Upper lobe of left lung (tissue), 6 donors: ENCODE data around the gene HES2. TPM values are rescaled to one million over a fixed set of nuclear protein-coding genes. Genes with fewer than 3 reads are reported as not detected.
A peak's percentile ranks its signal among the peaks of the same experiment; 100 is the strongest.
"Not testable (repeated sequence)": the region's sequence is repeated elsewhere in the genome, so short reads cannot be mapped to it uniquely, and the experiment has no call there.

Source experiments
- ATAC-seq, 2 donors: fragments of 200-7000 bp; cut with Tn5 transposase; one replicate each; pipeline ENCODE4 v1.9.1; 2022; ENCODE audit warnings: mild to moderate bottlenecking in 2 of 2, moderate library complexity in 2 of 2; ENCODE audit not compliant: low FRiP score in 2 of 2
- DNase-seq, 2 donors: peaks; one replicate each; pipeline ENCODE4 v3.0.0-alpha.2; 2019 to 2020
- H3K27ac ChIP-seq, 4 donors: fragments of 200-600 bp; sonication (generic); one replicate each; pipeline ENCODE4 v1.5.1; 2016 to 2019
- H3K27me3 ChIP-seq, 4 donors: fragments of 200-600 bp; sonication (generic); one replicate each; pipeline ENCODE4 v1.5.1; 2017 to 2019
- H3K36me3 ChIP-seq, 4 donors: fragments of 200-600 bp; sonication (generic); one replicate each; pipeline ENCODE4 v1.5.1; 2016 to 2019
- H3K4me1 ChIP-seq, 4 donors: fragments of 200-600 bp; sonication (generic); one replicate each; pipeline ENCODE4 v1.5.1; 2018 to 2019
- H3K4me3 ChIP-seq, 4 donors: fragments of 200-600 bp; sonication (generic); one replicate each; pipeline ENCODE4 v1.5.1; 2017 to 2019; ENCODE audit warnings: mild to moderate bottlenecking in 2 of 4, moderate library complexity in 1 of 4
- H3K9me3 ChIP-seq, 4 donors: fragments of 200-600 bp; sonication (generic); one replicate each; pipeline ENCODE4 v1.5.1; 2018 to 2019
- CTCF ChIP-seq, 6 experiments: fragments of 450-650 bp in 4 of 6; fragments of 200-600 bp in 2 of 6; sonication (generic) in 2 of 6; IDR thresholded peaks; one replicate each; pipeline ENCODE4 v1.5.1; 2016 to 2019; ENCODE audit warnings: antibody characterized with exemption in 6 of 6
- EP300 ChIP-seq, 4 donors: sonication (generic); formaldehyde crosslinking; IDR thresholded peaks; one replicate each; pipeline ENCODE4 v1.5.1; 2017; ENCODE audit warnings: antibody characterized with exemption in 4 of 4, control low read depth in 2 of 4
- POLR2A ChIP-seq, 4 donors: fragments of 450-650 bp; IDR thresholded peaks; one replicate each; pipeline ENCODE4 v1.5.1; 2016 to 2017; ENCODE audit warnings: antibody characterized with exemption in 4 of 4, mild to moderate bottlenecking in 2 of 4
- POLR2AphosphoS5 ChIP-seq, 2 donors: sonication (generic); formaldehyde crosslinking; IDR thresholded peaks; one replicate each; pipeline ENCODE4 v1.5.1; 2017; ENCODE audit warnings: antibody characterized with exemption in 2 of 2
- WGBS, 2 donors: methylation state at CpG; one replicate each; pipeline ENCODE4 v1.1.5; 2017 to 2018; 5-methylcytosine and 5-hydroxymethylcytosine counted together
- total RNA-seq, 6 donors: library from RNA; depleted of rRNA in 4 of 6; stranded (reverse); fragments of >200 nt in 4 of 6; gene quantifications; one replicate each; pipeline versions ENCODE4 v1.1.0 to v1.2.1, GENCODE V29; 2016 to 2021
- donor health status: DM: no; HTN: no; CAD: no; lungs with moderate emphysema.
- donor health status: DM: no; HTN: yes; CAD: no; lungs with severe emphysema.

The HES2 gene
- total RNA-seq, 6 donors from 2014 or later = 1.8 to 11.4 (median 3.7) TPM

GRCh38 chr1:6450943-6451373 is 31.2 kb upstream of the HES2 start:
- no peak for ATAC-seq
- H3K27me3 ChIP-seq = peaks cover 2 to 68% (median 30%) of the 10 kb centered on the region in 4 donors
- DNase-seq = no peak
- H3K4me1 ChIP-seq = peaks cover 19 to 47% (median 24%) of the 10 kb centered on the region in 4 donors
- no peaks in the 10 kb centered on the region for H3K9me3 ChIP-seq
- H3K27ac ChIP-seq = no peak overlapping the region
- TF ChIP-seq EP300 (IDR thresholded peaks at IDR 0.05) = no peak
- TF ChIP-seq POLR2AphosphoS5 (IDR thresholded peaks at IDR 0.05) = no peak
- TF ChIP-seq POLR2A (IDR thresholded peaks at IDR 0.05) = no peak
- no peak for TF ChIP-seq CTCF (IDR thresholded peaks at IDR 0.05)
- WGBS, 2 donors = 72 to 83% methylated on average over 4 to 5 of the region's 6 CpGs
- no peak overlapping the region for H3K4me3 ChIP-seq
- H3K36me3 ChIP-seq = no peaks in the 10 kb centered on the region

- WGBS, 2 donors = 40 to 42% methylated on average over 9 to 10 of the region's 10 CpGs
- not testable (repeated sequence) for DNase-seq, H3K9me3 ChIP-seq, H3K36me3 ChIP-seq, H3K4me3 ChIP-seq, H3K27ac ChIP-seq, ATAC-seq
- Histone ChIP-seq H3K27me3 (peaks cover 2 to 64% (median 28%) of the 10 kb centered on the region in 4 donors), H3K4me1 (peaks cover 19 to 44% (median 24%) of the 10 kb centered on the region in 4 donors)
Measured at GRCh38 chr1:6450486-6450885, 30.8 kb upstream of the HES2 start.

GRCh38 chr1:6450005-6450450 is 30.3 kb upstream of the HES2 start:
- peaks cover 19 to 40% (median 22%) of the 10 kb centered on the region in 4 donors for H3K4me1 ChIP-seq
- DNase-seq = no peak
- H3K27ac ChIP-seq = no peak overlapping the region
- H3K4me3 ChIP-seq = no peak overlapping the region
- no peak for ATAC-seq
- no peak for TF ChIP-seq POLR2AphosphoS5 (IDR thresholded peaks at IDR 0.05)
- no peak for TF ChIP-seq CTCF (IDR thresholded peaks at IDR 0.05)
- peaks cover 2 to 59% (median 26%) of the 10 kb centered on the region in 4 donors for H3K27me3 ChIP-seq
- no peaks in the 10 kb centered on the region for H3K9me3 ChIP-seq
- WGBS, 2 donors = 25 to 40% methylated on average over 2 to 3 of the region's 7 CpGs
- H3K36me3 ChIP-seq = no peaks in the 10 kb centered on the region

- WGBS, 2 donors = 4 to 9% methylated on average over 12 to 42 of the region's 66 CpGs
- TF ChIP-seq CTCF (IDR thresholded peaks at IDR 0.05) (peak in 1 of 6 experiments; percentile 29), POLR2AphosphoS5 (IDR thresholded peaks at IDR 0.05) (no peak)
- DNase-seq (peak in 1 of 2 donors; percentile 89), ATAC-seq (no peak)
- Histone ChIP-seq H3K4me1 (peaks cover 14 to 29% (median 20%) of the 10 kb centered on the region in 4 donors), H3K27ac (no peak overlapping the region), H3K36me3 (no peaks in the 10 kb centered on the region), H3K4me3 (peak overlapping the region in 3 of 4 donors; percentile 18 to 36 (median 24)), H3K27me3 (peaks cover 2 to 49% (median 21%) of the 10 kb centered on the region in 4 donors), H3K9me3 (no peaks in the 10 kb centered on the region)
Measured at GRCh38 chr1:6448749-6449631, 29.3 kb upstream of the HES2 start.

- H3K27me3 ChIP-seq = peaks cover 2 to 49% (median 21%) of the 10 kb centered on the region in 4 donors
- TF ChIP-seq CTCF (IDR thresholded peaks at IDR 0.05) (no peak), EP300 (IDR thresholded peaks at IDR 0.05) (no peak), POLR2A (IDR thresholded peaks at IDR 0.05) (no peak), POLR2AphosphoS5 (IDR thresholded peaks at IDR 0.05) (no peak)
- DNase-seq (peak in 1 of 2 donors; percentile 78), ATAC-seq (no peak)
- H3K4me1 ChIP-seq = peaks cover 14 to 29% (median 20%) of the 10 kb centered on the region in 4 donors
- no peaks in the 10 kb centered on the region for H3K36me3 ChIP-seq
- 0% methylated on average over 1 of the region's 68 CpGs; no CpG with 5 or more reads in 1 of the 2 donors for WGBS, 2 donors
- H3K9me3 ChIP-seq = no peaks in the 10 kb centered on the region
- H3K27ac ChIP-seq = peak overlapping the region in 1 of 4 donors; percentile 26
- H3K4me3 ChIP-seq = peak overlapping the region in 3 of 4 donors; percentile 18 to 36 (median 26)
Measured at GRCh38 chr1:6447818-6448748, 28.4 kb upstream of the HES2 start.
